Activated CD8-positive, alpha-beta memory T cell treated with anti-CD3 and anti-CD28 coated beads for 24 hours (primary cell): ENCODE measurements around the gene NEB.

Experiments
- DNase-seq: peaks from one replicate; pipeline ENCODE4 v3.0.0-alpha.2; 2020

NEB gene

GRCh38 chr2:151534001-151534400, 200.3 kb downstream of the NEB start:
- DNase-seq: no peak

GRCh38 chr2:151533127-151533526, 201.1 kb downstream of the NEB start:
- DNase-seq: no peak

GRCh38 chr2:151526572-151527090, 207.6 kb downstream of the NEB start:
- DNase-seq: no peak

- no peak for DNase-seq
These were observed 208.4 kb downstream of the NEB start for GRCh38 chr2:151525821-151526373.

- DNase-seq: no peak
These were observed 210.4 kb downstream of the NEB start for GRCh38 chr2:151523850-151524249.

GRCh38 chr2:151522556-151522955, 211.7 kb downstream of the NEB start:
- no peak for DNase-seq

GRCh38 chr2:151520976-151521375, 213.3 kb downstream of the NEB start:
- DNase-seq: no peak

GRCh38 chr2:151518802-151519201, 215.5 kb downstream of the NEB start:
- DNase-seq: no peak

- no peak for DNase-seq
These were observed 225.8 kb downstream of the NEB start for GRCh38 chr2:151508519-151508918.

GRCh38 chr2:151506170-151506569, 228.1 kb downstream of the NEB start:
- DNase-seq: no peak

- DNase-seq: no peak
These were observed 236.1 kb downstream of the NEB start for GRCh38 chr2:151498178-151498577.

GRCh38 chr2:151491496-151491895, 242.8 kb downstream of the NEB start:
- DNase-seq: no peak

- DNase-seq: no peak
These were observed 244.0 kb downstream of the NEB start for GRCh38 chr2:151490276-151490675.

- no peak for DNase-seq
These were observed 248.2 kb downstream of the NEB start for GRCh38 chr2:151486053-151486452.

GRCh38 chr2:151484100-151484499, 250.2 kb downstream of the NEB start:
- DNase-seq: no peak

GRCh38 chr2:151483546-151483945, 250.7 kb downstream of the NEB start:
- DNase-seq: no peak

GRCh38 chr2:151482171-151482725, 252.0 kb downstream of the NEB start:
- no peak for DNase-seq

GRCh38 chr2:151481744-151482143, 252.5 kb downstream of the NEB start:
- no peak for DNase-seq

GRCh38 chr2:151478011-151478410, 256.3 kb downstream of the NEB start:
- DNase-seq: no peak

GRCh38 chr2:151476287-151476686, 258.0 kb downstream of the NEB start:
- DNase-seq: no peak

- no peak for DNase-seq
These were observed 259.2 kb downstream of the NEB start for GRCh38 chr2:151475071-151475470.

- no peak for DNase-seq
These were observed 261.3 kb downstream of the NEB start for GRCh38 chr2:151472966-151473365.

GRCh38 chr2:151470556-151470955, 263.7 kb downstream of the NEB start:
- DNase-seq: no peak

- no peak for DNase-seq
These were observed 268.5 kb downstream of the NEB start for GRCh38 chr2:151465771-151466170.

- no peak for DNase-seq
These were observed 274.9 kb downstream of the NEB start for GRCh38 chr2:151459358-151459757.
